ENCODE results near the gene HEPHL1. TPM values are rescaled to one million over a fixed set of nuclear protein-coding genes. Genes with fewer than 3 reads are reported as not detected.

Gene HEPHL1
- total RNA-seq, 1 donor from 2014 or later, result not detected

GRCh38 chr11:94084164-94084563, 63.0 kb downstream of the HEPHL1 start:
- TF ChIP-seq, protein P1, sequence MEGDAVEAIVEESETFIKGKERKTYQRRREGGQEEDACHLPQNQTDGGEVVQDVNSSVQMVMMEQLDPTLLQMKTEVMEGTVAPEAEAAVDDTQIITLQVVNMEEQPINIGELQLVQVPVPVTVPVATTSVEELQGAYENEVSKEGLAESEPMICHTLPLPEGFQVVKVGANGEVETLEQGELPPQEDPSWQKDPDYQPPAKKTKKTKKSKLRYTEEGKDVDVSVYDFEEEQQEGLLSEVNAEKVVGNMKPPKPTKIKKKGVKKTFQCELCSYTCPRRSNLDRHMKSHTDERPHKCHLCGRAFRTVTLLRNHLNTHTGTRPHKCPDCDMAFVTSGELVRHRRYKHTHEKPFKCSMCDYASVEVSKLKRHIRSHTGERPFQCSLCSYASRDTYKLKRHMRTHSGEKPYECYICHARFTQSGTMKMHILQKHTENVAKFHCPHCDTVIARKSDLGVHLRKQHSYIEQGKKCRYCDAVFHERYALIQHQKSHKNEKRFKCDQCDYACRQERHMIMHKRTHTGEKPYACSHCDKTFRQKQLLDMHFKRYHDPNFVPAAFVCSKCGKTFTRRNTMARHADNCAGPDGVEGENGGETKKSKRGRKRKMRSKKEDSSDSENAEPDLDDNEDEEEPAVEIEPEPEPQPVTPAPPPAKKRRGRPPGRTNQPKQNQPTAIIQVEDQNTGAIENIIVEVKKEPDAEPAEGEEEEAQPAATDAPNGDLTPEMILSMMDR (IDR thresholded peaks at IDR 0.05), result no peak
- H3K27ac ChIP-seq, result no peak overlapping the region
- no peaks in the 10 kb centered on the region for H3K4me1 ChIP-seq
- intact Hi-C loops (cut with DNase I), result no loop called here
- no peak overlapping the region for H3K4me3 ChIP-seq
- H3K9me3 ChIP-seq, result no peaks in the 10 kb centered on the region
- H3K27me3 ChIP-seq (ENCODE audit: low read depth), result no peaks in the 10 kb centered on the region
- ATAC-seq, result no peak
- DNase-seq, result no peak
- H3K36me3 ChIP-seq, result no peaks in the 10 kb centered on the region

DNA sequence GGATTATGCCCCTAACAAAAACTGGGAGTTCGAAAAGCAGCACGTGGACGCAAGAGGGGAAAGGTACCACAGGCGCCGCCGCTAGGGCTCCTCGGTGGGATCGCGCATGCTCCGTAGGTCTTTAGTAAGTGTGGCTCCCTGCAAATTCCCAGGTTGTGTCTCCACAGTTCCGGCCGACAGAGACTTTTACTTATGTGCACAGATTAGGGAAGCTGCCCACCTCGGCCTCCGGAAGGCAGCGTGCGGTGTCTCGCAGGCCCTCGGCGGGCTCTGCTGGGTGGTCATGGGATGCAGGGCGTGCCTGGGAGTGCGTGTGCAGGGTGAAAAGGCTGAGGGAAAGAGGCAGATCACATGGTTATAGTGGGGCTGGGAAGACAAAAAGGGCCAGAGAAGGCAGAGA, 67.8 kb downstream of the HEPHL1 start:
- Histone ChIP-seq H3K27ac (no peak overlapping the region), H3K36me3 (no peaks in the 10 kb centered on the region), H3K4me1 (no peaks in the 10 kb centered on the region), H3K27me3 (ENCODE audit: low read depth) (no peaks in the 10 kb centered on the region), H3K4me3 (no peak overlapping the region), H3K9me3 (no peaks in the 10 kb centered on the region)
- TF ChIP-seq, protein P1 (IDR thresholded peaks at IDR 0.05), result no peak
- ATAC-seq (no peak), DNase-seq (no peak)
- intact Hi-C loops (cut with DNase I), result no loop called here

DNA sequence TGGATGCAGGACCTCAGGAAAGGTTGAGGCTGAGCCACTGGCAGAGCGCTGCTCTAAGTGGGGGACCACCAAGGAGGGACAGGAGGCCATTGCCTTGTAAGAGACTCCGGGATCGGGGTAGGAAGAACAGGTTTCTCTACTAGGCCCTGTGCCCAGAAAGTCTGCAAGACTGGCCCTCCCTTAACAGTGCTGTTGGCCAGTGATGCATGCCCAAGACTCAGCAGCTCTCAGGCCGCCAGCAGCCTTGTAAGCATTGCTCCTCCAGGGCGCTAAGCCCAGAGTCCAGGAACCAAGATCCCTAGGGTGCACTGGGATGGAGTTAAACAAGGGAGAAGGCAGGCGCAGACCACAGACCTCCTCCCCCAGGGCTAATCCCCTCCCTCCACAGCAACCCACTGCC, 68.2 kb downstream of the HEPHL1 start:
- no peaks in the 10 kb centered on the region for H3K4me1 ChIP-seq
- no peak overlapping the region for H3K4me3 ChIP-seq
- no peak for ATAC-seq
- H3K27me3 ChIP-seq (ENCODE audit: low read depth), result no peaks in the 10 kb centered on the region
- H3K27ac ChIP-seq, result no peak overlapping the region
- intact Hi-C loops (cut with DNase I), result no loop called here
- no peaks in the 10 kb centered on the region for H3K9me3 ChIP-seq
- no peaks in the 10 kb centered on the region for H3K36me3 ChIP-seq
- TF ChIP-seq, protein P1 (IDR thresholded peaks at IDR 0.05), result no peak
- no peak for DNase-seq

GRCh38 chr11:94090401-94090800, 69.2 kb downstream of the HEPHL1 start:
- intact Hi-C loops (cut with DNase I), result no loop called here
- Histone ChIP-seq H3K36me3 (no peaks in the 10 kb centered on the region), H3K4me3 (no peak overlapping the region), H3K4me1 (no peaks in the 10 kb centered on the region), H3K27ac (no peak overlapping the region), H3K27me3 (ENCODE audit: low read depth) (no peaks in the 10 kb centered on the region), H3K9me3 (no peaks in the 10 kb centered on the region)
- DNase-seq, result no peak
- no peak for ATAC-seq
- TF ChIP-seq, protein P1 (IDR thresholded peaks at IDR 0.05), result no peak

- Histone ChIP-seq H3K27me3 (ENCODE audit: low read depth) (no peaks in the 10 kb centered on the region), H3K27ac (no peak overlapping the region), H3K9me3 (no peaks in the 10 kb centered on the region), H3K4me3 (no peak overlapping the region), H3K4me1 (no peaks in the 10 kb centered on the region), H3K36me3 (no peaks in the 10 kb centered on the region)
- TF ChIP-seq, protein P1 (IDR thresholded peaks at IDR 0.05), result no peak
- intact Hi-C loops (cut with DNase I), result no loop called here
- ATAC-seq, result no peak
- DNase-seq, result no peak
Measured at GRCh38 chr11:94091091-94091490, 69.9 kb downstream of the HEPHL1 start.

DNA sequence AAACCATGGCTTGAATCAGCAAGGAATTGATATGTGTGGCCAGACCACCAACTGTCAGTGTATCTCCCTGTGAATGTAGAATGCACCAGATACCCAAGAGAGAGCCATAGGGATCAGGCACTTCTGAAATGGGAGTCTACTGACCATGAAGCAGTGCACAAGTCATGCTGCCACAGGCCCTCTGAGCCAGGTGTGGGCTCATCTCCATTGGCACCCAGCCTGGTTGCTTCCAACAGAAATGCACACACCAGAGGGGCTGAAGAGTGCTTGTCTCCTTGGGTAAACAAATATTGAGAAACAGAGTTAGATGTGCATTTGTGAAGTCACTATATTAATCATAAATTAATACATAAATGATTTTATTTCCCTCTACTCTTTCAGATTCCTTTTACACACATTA, 79.1 kb downstream of the HEPHL1 start:
- TF ChIP-seq, protein P1 (IDR thresholded peaks at IDR 0.05), result no peak
- Histone ChIP-seq H3K36me3 (no peaks in the 10 kb centered on the region), H3K27ac (no peak overlapping the region), H3K4me3 (no peak overlapping the region), H3K4me1 (no peaks in the 10 kb centered on the region), H3K27me3 (ENCODE audit: low read depth) (no peaks in the 10 kb centered on the region), H3K9me3 (no peaks in the 10 kb centered on the region)
- ATAC-seq (peak; percentile 42 to 48), DNase-seq (no peak)
- intact Hi-C loops (cut with DNase I), result no loop called here

Measured in lower lobe of right lung (tissue), 2 donors.